Measurements from ENCODE around the gene LPP. TPM values are rescaled to one million over a fixed set of nuclear protein-coding genes. Genes with fewer than 3 reads are reported as not detected.

LPP gene
- total RNA-seq, 1 donor from 2014 or later: 184 TPM

DNA sequence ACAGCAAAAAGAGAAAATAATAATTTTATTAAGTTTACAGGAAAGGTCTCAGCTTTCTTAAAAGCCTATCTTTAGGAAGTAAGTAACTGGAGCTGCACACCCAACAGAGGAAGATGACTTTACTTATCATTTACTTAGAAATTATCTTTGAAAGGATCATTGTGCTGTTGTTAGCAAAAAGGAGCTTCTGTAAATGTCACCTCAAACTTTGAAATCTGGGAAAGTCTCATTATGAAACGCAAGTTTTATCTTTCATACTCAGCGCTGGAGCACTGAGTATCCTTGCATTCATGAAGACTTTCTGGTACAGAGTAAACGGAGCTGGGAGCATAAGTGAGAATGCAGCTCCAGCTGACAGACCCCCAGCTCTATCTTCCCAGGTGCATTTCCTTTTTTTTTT is 526.6 kb downstream of the LPP start:
- H3K4me1 Mint-ChIP-seq (ENCODE audit: unreplicated experiment): peaks cover 44% of the 10 kb centered on the region

GRCh38 chr3:188682316-188682715 is 528.4 kb downstream of the LPP start:
- TF ChIP-seq, protein P1, sequence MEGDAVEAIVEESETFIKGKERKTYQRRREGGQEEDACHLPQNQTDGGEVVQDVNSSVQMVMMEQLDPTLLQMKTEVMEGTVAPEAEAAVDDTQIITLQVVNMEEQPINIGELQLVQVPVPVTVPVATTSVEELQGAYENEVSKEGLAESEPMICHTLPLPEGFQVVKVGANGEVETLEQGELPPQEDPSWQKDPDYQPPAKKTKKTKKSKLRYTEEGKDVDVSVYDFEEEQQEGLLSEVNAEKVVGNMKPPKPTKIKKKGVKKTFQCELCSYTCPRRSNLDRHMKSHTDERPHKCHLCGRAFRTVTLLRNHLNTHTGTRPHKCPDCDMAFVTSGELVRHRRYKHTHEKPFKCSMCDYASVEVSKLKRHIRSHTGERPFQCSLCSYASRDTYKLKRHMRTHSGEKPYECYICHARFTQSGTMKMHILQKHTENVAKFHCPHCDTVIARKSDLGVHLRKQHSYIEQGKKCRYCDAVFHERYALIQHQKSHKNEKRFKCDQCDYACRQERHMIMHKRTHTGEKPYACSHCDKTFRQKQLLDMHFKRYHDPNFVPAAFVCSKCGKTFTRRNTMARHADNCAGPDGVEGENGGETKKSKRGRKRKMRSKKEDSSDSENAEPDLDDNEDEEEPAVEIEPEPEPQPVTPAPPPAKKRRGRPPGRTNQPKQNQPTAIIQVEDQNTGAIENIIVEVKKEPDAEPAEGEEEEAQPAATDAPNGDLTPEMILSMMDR (IDR thresholded peaks at IDR 0.05): no peak
- no peak for DNase-seq (ENCODE audit: extremely low spot score, unreplicated experiment)
- Mint-ChIP-seq H3K4me3 (ENCODE audit: unreplicated experiment) (no peak overlapping the region), H3K27me3 (ENCODE audit: unreplicated experiment) (no peaks in the 10 kb centered on the region), H3K4me1 (ENCODE audit: unreplicated experiment) (peaks cover 44% of the 10 kb centered on the region), H3K9me3 (ENCODE audit: unreplicated experiment) (no peaks in the 10 kb centered on the region), H3K27ac (ENCODE audit: unreplicated experiment) (no peak overlapping the region), H3K36me3 (ENCODE audit: unreplicated experiment) (no peaks in the 10 kb centered on the region)

More for the DNA sequence above, 526.6 kb downstream of the LPP start:
- Mint-ChIP-seq H3K27me3 (ENCODE audit: unreplicated experiment) (no peaks in the 10 kb centered on the region), H3K9me3 (ENCODE audit: unreplicated experiment) (no peaks in the 10 kb centered on the region), H3K36me3 (ENCODE audit: unreplicated experiment) (no peaks in the 10 kb centered on the region), H3K27ac (ENCODE audit: unreplicated experiment) (peak overlapping the region; percentile 94), H3K4me3 (ENCODE audit: unreplicated experiment) (no peak overlapping the region)
- no peak for DNase-seq (ENCODE audit: extremely low spot score, unreplicated experiment)
- TF ChIP-seq, protein P1 (IDR thresholded peaks at IDR 0.05): no peak

DNA sequence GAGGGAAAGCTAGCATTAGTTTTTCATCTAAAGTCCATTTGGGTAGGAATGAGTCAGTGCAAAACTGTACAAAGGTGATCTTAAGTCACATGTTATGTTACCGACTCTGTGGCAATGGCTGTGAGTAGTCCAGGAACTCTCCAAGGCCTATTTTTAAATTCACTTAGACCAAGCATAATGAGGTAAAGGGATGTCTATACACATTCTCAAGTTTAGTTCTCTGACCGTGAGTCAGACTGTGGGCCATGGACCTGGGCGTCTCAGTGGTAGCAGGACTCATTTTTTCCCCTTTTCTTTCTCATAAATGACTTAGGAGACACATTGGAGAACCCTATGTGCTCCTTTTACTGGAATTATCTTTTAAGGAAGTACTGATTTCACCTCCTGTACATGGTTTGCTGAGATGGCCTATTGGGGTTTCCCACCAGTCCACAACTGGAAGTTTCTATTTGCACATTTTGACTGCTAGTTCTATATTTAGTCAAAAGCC is 529.1 kb downstream of the LPP start:
- Mint-ChIP-seq H3K27me3 (ENCODE audit: unreplicated experiment) (no peaks in the 10 kb centered on the region), H3K9me3 (ENCODE audit: unreplicated experiment) (no peaks in the 10 kb centered on the region), H3K27ac (ENCODE audit: unreplicated experiment) (peak overlapping the region; percentile 63), H3K4me1 (ENCODE audit: unreplicated experiment) (peaks cover 49% of the 10 kb centered on the region), H3K36me3 (ENCODE audit: unreplicated experiment) (no peaks in the 10 kb centered on the region), H3K4me3 (ENCODE audit: unreplicated experiment) (no peak overlapping the region)
- TF ChIP-seq, protein P1 (IDR thresholded peaks at IDR 0.05): no peak
- no peak for DNase-seq (ENCODE audit: extremely low spot score, unreplicated experiment)

DNA sequence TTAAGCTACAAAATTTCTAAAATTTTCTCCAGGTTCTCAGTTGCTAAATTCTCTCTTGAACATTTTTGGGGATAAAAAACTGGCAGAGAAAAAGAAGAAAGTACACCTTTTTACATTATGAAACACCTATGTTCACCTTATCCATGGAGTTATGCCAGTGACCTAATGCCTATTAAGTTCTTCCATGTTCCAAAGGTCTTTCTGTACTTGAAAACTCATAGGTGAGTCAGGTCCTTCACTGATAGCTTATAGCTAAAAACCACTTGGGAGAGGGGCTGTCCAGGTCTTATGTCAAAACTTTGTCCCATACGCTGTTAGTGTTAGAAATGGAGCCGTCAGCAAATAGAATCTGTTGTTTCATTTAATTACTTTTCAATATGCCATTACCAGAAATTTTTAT is 530.3 kb downstream of the LPP start:
- TF ChIP-seq, protein P1 (IDR thresholded peaks at IDR 0.05): no peak
- Mint-ChIP-seq H3K4me3 (ENCODE audit: unreplicated experiment) (no peak overlapping the region), H3K4me1 (ENCODE audit: unreplicated experiment) (peaks cover 50% of the 10 kb centered on the region), H3K9me3 (ENCODE audit: unreplicated experiment) (peaks cover 3% of the 10 kb centered on the region), H3K36me3 (ENCODE audit: unreplicated experiment) (no peaks in the 10 kb centered on the region), H3K27ac (ENCODE audit: unreplicated experiment) (no peak overlapping the region), H3K27me3 (ENCODE audit: unreplicated experiment) (no peaks in the 10 kb centered on the region)
- no peak for DNase-seq (ENCODE audit: extremely low spot score, unreplicated experiment)

DNA sequence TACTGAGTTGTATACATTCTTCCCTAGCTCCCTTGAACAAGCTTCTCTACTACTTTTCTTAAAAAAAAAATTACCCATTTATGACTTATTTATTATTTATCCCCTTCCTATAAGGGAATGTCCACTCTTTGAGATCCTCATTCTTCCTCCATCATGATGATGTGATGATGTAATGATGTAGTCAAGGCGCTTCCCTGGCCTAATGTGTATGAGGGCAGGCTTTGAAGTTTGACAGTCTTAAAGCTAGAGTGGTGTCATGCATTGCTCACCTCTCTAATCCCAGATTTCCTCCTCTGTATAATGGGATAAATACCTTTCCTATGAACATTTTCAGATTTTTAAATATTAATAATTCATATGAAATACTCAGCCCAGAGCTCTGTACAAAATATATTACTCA is 531.8 kb downstream of the LPP start:
- no peak for DNase-seq (ENCODE audit: extremely low spot score, unreplicated experiment)
- Mint-ChIP-seq H3K4me3 (ENCODE audit: unreplicated experiment) (no peak overlapping the region), H3K4me1 (ENCODE audit: unreplicated experiment) (peaks cover 38% of the 10 kb centered on the region), H3K9me3 (ENCODE audit: unreplicated experiment) (peaks cover 3% of the 10 kb centered on the region), H3K27ac (ENCODE audit: unreplicated experiment) (no peak overlapping the region), H3K36me3 (ENCODE audit: unreplicated experiment) (no peaks in the 10 kb centered on the region), H3K27me3 (ENCODE audit: unreplicated experiment) (no peaks in the 10 kb centered on the region)
- TF ChIP-seq, protein P1 (IDR thresholded peaks at IDR 0.05): no peak

Data from osteocyte (in vitro differentiated cells).